WTC11 (cell line): ENCODE results near the gene OBSL1.

Experiments
- ETV6 ChIP-seq: sonication (generic); formaldehyde crosslinking; IDR thresholded peaks from 2 replicates; pipeline ENCODE4 v1.8.1; 2022; ENCODE audit warnings: mild to moderate bottlenecking, missing genetic modification reagents
- JUN ChIP-seq: sonication (generic); formaldehyde crosslinking; IDR thresholded peaks from 2 replicates; pipeline ENCODE4 v1.8.0; 2023; ENCODE audit warnings: mild to moderate bottlenecking, missing genetic modification reagents
- SMAD4 ChIP-seq: sonication (generic); formaldehyde crosslinking; IDR thresholded peaks from 2 replicates; pipeline ENCODE4 v1.8.0; 2022; ENCODE audit warnings: mild to moderate bottlenecking, missing genetic modification reagents
- TF ChIP-seq, protein P1 (sequence below): sonication (generic); formaldehyde crosslinking; IDR thresholded peaks from 2 replicates; pipeline ENCODE4 v1.8.0; 2022; ENCODE audit warnings: mild to moderate bottlenecking, missing genetic modification reagents
- TF ChIP-seq, protein P2 (sequence below): fragments of 200-600 bp; IDR thresholded peaks from 2 replicates; pipeline ENCODE4 v1.8.0; 2022; ENCODE audit warnings: antibody characterized with exemption
- TF ChIP-seq, protein P3 (sequence below): sonication (generic); formaldehyde crosslinking; IDR thresholded peaks from 2 replicates; pipeline ENCODE4 v1.8.0; 2022; ENCODE audit warnings: mild to moderate bottlenecking, missing genetic modification reagents

DNA sequence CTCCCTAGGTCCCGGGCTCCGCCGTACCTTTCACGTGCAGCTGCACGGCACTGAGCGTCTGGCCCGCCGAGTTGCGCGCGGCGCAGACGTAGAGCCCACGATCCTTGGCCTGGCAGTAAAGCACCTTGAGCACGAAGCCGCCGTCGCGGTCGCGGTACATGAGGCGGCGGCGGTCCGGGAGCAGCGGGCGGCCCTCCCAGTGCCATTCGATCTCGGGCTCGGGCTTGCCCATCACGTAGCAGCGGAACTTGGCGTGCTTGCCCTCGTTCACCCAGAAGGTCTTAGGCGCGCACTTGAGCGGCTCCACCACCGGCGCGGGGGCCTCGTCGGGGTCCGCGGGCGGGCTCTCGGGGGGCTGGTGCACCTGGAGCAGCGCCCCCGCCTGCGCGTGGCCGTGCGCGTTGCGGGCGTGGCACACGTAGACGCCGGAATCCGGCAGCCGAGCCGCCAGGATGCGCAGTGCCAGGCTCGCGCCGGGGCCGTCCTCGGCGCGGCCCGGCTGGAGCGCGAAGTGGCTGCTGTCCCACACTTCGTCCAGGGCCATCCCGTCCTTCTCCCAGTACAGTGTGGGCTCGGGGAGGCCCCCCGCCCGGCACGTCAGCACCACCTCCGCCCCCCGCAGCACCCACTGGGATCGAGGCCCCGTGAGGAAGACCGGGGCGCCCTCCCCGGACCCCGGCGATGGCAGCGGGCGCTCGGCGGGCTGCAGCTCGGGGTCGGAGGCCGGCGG lies 980 bp downstream of the OBSL1 start:
- TF ChIP-seq, protein P1, sequence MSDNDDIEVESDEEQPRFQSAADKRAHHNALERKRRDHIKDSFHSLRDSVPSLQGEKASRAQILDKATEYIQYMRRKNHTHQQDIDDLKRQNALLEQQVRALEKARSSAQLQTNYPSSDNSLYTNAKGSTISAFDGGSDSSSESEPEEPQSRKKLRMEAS (CRISPR knock-in tag) = peak; percentile 90
- TF ChIP-seq JUN (CRISPR knock-in tag) = no peak
- TF ChIP-seq, protein P2, sequence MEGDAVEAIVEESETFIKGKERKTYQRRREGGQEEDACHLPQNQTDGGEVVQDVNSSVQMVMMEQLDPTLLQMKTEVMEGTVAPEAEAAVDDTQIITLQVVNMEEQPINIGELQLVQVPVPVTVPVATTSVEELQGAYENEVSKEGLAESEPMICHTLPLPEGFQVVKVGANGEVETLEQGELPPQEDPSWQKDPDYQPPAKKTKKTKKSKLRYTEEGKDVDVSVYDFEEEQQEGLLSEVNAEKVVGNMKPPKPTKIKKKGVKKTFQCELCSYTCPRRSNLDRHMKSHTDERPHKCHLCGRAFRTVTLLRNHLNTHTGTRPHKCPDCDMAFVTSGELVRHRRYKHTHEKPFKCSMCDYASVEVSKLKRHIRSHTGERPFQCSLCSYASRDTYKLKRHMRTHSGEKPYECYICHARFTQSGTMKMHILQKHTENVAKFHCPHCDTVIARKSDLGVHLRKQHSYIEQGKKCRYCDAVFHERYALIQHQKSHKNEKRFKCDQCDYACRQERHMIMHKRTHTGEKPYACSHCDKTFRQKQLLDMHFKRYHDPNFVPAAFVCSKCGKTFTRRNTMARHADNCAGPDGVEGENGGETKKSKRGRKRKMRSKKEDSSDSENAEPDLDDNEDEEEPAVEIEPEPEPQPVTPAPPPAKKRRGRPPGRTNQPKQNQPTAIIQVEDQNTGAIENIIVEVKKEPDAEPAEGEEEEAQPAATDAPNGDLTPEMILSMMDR = no peak
- TF ChIP-seq, protein P3, sequence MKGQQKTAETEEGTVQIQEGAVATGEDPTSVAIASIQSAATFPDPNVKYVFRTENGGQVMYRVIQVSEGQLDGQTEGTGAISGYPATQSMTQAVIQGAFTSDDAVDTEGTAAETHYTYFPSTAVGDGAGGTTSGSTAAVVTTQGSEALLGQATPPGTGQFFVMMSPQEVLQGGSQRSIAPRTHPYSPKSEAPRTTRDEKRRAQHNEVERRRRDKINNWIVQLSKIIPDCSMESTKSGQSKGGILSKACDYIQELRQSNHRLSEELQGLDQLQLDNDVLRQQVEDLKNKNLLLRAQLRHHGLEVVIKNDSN (CRISPR knock-in tag) = peak; percentile 16; the same call in 1 of the 2 replicates
- TF ChIP-seq SMAD4 (CRISPR knock-in tag) = no peak
- TF ChIP-seq ETV6 (CRISPR knock-in tag) = no peak
